ENCODE results near the gene POLDIP2.
"Not testable (repeated sequence)": the region's sequence is repeated elsewhere in the genome, so short reads cannot be mapped to it uniquely, and the experiment has no call there.

The POLDIP2 gene

DNA sequence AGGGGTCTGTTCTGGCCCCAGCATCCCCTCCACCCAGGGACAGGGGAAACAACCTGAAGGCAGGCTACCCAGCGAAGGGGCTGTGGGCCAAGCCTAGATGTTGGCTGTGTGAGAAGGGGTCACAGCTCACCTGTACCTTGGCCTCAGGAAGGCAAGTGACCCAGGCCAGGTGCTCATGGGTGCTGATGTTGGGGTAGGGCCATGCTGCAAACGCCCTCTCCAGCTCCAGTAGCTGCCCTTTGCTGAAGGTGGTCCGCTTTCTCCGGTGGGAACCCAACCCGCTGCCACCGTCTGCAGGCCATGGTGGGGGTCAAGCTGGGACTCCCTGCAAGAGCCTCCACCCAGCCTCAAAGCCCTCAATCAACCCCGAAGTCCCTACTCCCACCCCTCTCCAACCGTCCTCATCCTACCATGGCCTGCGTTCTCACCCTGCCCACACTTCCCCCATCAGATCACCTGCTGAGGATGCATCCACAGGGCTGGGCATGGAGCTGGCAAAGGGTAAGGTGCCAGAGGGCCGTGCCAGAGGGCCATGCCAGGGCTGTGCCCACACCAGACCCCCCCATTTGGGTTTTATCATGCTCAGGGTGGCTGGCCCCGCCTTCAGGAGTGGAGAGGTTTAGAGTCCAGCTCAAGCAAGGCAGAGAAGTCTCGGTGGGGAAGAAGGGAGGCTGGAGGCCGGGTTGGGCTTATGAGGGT lies 7.5 kb upstream of the POLDIP2 start, which contains the start of gene SEBOX:
Gene SEBOX (minus strand): TSS at position 535 of the 699 bp plus-strand sequence. CDS start 48 bp downstream, at position 487.
- no peak for DNase-seq

- no peak for DNase-seq
Observed at GRCh38 chr17:28363776-28364650, 6.7 kb upstream of the POLDIP2 start.

- no peak for DNase-seq
Observed at GRCh38 chr17:28363186-28363585, 5.9 kb upstream of the POLDIP2 start.

DNA sequence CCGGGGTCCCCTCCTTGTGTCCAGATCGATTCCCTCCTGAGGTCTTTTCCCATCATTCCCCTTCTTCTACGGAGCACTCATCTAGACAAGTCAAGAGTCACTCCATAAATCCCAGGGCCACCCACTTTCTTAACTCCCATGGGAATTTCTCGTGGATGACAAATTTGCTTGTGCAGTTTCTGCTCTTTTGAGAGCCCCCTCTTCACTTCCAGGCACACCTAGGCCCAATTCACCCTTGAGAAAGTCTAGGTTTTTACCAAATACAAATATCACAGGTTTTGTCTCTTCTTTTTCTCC lies 522 bp upstream of the POLDIP2 start:
- DNase-seq, result no peak

GRCh38 chr17:28350271-28350670 lies 7.1 kb downstream of the POLDIP2 start:
- no peak for DNase-seq

GRCh38 chr17:28348979-28349378 lies 8.3 kb downstream of the POLDIP2 start:
- no peak for DNase-seq

- no peak for DNase-seq
Observed at GRCh38 chr17:28347261-28347891, 10.0 kb downstream of the POLDIP2 start.

DNA sequence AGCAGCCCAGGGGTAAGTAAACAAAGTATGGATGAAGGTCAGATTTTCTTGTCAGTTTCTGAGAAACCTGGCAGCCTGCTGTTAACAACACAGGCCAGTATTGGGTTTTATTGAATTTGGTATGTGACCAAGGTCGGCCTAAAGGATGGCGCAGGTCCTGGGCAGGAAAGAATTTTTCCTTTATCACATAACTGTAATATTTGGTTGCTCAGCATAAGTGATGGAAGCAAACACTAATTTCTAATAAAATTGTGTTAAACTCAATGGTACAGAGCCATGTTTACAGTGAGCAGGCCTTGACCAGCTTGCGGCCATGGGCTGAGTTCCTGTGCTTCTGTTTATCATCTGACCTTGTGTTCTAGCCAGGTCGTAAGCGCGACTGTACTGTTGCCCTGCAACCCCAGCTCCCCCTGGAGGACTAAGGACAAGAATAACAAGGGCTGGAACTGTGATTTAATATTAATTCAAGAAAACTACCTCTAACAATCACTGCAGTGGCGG lies 10.5 kb downstream of the POLDIP2 start:
- no peak for DNase-seq

DNA sequence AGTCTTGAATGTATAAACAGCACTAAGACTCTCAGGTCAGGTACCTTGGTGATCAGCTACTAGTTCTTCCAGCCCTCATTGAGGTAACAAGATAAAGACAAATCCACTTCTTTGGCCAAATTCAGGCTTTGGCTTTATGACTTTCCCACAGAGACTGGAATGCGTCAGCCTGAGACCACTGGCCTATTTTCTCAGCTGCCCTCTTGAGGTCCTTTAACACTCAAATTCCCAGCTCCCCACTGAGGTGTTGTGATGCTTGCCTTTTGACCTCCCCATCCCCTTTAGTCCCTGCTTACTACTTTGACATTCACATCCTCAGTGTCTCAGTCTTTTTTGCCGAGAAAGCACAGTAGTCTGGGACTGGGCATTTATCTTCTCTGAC lies 11.1 kb downstream of the POLDIP2 start:
- no peak for DNase-seq

DNA sequence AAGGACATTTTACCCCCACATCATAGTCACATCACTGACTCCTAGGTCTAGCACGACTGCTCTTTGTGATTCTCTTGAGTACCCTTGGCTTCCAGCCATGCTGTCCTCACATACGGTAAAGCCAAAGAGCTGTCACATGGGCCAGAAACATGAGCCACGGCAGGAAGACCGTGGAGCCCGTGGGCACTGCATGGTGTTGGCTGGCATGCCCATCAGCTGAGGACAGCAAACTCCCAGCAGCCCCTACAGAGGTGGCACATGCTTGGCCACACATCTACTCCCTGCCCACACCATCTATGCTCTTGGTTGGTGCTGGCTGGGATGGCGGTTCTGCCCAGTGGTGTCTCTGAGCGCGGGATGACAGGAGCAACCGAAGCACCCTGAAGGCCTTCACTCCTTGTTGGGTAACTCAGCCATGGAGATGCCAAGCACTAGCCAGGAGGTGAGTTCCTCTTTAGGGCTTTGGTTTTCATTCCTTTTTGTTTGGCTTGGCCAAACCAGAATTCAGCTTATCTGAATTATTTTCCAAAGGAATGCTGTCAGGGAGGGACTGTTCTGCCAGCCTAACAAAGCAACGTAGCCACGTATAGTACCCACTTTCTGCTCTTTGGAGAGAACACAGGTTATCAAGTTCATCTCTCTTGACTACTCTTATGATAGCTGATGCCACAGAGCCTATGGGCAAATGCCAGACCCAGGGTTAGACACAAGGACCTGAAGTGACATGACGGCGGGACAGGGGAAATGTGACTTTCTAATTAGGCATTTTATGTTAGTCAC lies 11.7 kb downstream of the POLDIP2 start:
- no peak for DNase-seq

- no peak for DNase-seq
Observed at GRCh38 chr17:28344435-28344901, 12.9 kb downstream of the POLDIP2 start.

DNA sequence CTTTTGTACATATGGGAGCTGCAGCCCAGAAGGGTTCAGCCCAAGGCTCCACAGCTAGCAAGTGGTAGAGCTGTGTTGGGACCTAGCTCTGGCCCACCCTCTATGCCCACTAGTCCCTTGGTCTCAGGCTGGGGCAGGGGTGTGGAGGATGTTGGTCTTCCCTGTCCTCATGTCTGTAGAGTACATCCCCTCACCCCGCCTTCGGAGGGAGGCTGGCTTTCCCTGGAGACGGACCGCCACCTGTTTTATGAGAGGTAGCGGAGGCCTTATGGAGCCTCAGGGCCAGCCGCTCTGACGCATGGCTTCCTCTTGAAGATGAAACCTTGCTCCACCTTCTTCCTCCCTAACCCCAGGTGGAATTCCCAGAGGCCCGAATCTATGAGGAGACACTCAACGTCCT lies 13.3 kb downstream of the POLDIP2 start:
- no peak for DNase-seq

GRCh38 chr17:28343491-28343932 lies 13.8 kb downstream of the POLDIP2 start:
- no peak for DNase-seq

DNA sequence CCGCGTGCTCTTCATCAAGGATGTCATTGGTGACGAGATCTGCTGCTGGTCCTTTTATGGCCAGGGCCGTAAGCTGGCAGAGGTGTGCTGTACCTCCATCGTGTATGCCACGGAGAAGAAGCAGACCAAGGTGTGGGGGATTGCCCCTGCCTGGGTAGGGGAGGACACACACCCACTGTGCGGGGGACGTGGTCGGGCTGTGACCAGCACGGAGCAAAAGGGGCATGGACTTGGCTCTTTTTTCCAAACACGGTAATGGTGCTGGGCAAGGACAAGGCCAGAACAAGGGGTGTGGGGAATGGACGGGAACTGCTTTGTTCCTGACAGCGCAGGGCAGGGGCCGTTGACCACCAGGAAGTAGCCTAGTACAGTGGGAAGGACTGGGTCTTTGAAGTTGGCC lies 15.0 kb downstream of the POLDIP2 start:
- no peak for DNase-seq

DNA sequence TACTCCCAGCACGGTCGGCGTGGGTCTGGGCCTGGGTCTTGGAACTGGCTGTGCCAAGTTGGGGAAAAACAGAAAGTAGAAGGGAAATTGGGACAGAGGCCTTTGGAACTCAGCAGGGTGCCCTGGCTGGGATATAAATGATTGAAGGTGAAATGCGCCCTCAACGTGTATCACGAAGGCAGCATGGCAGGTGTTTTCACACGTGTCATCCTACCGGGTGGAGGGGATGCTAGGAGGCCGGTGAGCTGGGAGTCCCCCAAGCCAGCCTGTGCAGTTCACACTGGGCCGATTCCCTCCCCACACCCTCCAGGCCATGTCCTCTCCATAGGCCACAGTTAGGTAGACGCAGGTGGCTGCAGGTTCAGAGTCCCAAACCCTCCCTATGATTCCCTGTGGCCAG lies 15.8 kb downstream of the POLDIP2 start:
- no peak for DNase-seq

DNA sequence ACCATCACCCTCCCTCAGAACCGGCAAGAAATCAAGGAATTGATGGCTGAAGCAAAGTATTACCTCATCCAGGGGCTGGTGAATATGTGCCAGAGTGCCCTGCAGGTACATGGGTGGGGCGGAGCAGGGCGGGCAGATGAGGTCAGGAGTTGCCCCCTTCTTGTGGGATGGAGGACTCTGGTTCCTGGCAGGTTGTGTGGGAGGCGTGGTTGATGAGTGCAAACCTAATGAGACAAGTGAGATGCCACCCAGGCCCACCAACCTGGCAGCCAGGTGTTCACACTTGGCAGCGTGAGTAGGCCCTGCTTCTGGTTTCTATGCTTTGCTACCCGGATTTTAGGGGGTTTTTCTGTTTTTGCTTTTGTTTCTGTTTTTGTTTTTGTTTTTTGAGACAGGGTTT lies 17.0 kb downstream of the POLDIP2 start:
- no peak for DNase-seq

DNA sequence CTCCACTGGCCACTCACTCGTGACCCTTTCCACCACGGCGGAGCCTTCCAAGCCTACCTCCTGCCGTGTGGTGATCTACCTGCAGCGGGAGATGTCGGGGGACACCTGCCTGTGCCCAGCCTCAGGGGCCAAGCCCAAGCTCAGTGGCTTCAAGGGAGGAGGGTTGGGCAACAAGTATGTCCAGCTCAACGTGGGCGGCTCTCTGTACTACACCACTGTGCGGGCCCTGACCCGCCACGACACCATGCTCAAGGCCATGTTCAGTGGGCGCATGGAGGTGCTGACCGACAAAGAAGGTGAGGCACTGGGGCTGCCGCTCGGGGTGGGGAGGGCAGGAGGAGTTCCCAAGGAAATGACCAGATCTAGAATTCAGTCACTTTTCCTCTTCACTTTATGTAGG lies 17.9 kb downstream of the POLDIP2 start:
- no peak for DNase-seq

GRCh38 chr17:28338769-28339212 lies 18.5 kb downstream of the POLDIP2 start:
- DNase-seq, result not testable (repeated sequence)

DNA sequence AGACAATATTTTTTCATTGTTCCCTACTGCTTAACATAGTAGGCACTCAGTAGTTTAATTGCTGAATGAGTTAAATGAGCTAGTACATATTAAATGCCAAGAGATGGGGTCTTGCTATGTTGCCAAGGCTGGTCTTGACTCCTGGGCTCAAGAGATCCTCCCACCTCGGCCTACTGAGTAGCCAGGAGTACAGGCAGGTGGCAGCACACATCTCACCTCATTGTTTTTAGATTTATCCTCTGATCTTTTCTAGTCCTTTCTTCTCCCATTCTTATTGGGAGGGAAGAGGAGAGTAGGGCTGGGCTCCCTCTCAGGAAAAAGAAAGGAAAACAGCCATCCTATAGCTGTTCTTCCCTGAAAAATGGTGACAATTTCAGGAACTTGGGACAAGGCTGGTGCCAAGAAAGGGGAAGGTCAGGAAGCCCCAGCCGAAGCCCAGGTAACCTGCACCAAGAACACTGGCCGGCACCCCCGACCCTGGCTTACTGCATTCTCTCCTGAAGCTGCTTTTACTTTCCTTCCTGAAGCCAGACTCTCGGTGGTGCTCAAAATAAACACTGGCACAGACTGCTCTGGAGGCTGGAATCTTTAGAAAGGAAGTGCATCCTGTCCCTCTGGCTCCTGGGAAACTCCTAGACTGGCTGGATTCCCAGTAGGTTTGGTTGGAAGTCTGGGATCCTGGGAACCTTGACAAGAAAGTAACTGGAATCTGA lies 19.1 kb downstream of the POLDIP2 start:
- DNase-seq, result no peak

DNA sequence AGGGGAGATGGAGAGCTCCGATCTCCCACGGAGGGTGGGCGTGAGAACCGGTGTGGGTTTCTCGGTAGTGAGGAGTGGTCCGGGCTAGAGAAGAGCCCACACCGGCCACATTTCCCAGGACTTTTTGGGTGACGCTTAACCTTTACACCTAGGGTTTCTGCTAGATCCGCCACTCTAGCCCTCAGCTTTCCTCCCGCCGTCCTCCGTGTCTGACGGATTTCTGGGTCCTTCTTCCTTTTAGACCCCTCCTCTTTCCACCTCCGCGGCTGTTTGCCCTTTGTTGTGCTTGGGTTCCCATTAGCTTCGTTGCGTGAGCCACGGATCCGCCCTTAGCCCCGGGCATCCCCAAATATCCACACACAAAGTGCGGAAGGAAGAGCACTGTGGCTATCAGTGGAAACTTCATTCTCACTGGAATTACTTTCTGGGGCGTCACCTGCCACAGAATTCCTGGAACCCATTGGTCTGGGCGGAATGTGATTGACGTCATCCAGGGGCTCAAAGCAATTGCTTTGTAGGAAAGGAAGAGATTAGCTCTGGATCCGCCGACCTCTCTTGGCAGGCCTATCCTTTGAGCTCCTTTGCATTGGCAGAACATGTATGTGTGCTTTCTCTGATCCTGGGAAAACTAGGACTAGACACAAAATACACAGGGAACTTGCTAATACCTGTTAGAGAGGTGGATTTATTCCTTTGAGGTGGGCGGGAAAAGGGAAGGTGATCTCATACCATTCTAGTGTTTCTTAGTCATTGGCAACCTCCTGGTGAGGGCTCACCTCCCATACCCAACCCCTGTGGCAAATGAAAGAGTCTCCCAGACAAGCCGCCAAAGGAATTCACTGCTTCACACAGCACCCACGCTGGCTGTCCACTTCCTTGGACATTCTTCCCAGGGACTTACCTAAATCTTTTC lies 21.1 kb downstream of the POLDIP2 start:
- DNase-seq, result peak; percentile 37

All from NK-92 treated with Interleukin-12 subunit alpha and Interleukin-12 subunit beta, amount 100 ng/mL, for 24 hours (cell line).